ENCODE measurements around the gene CNTN4.

GRCh38 chr3:2465842-2466241 lies 367.2 kb downstream of the CNTN4 start:
- TF ChIP-seq LEF1 (IDR thresholded peaks at IDR 0.05; ENCODE audit: borderline replicate concordance) (no peak), ELF4 (IDR thresholded peaks at IDR 0.05) (no peak), BHLHE40 (IDR thresholded peaks at IDR 0.05; ENCODE audit: borderline replicate concordance) (no peak), HDGF (IDR thresholded peaks at IDR 0.05; ENCODE audit: borderline replicate concordance) (no peak), FOXA1 (IDR thresholded peaks at IDR 0.05) (no peak), L3MBTL2 (conservative IDR thresholded peaks at IDR 0.05) (no peak), ZNF384 (IDR thresholded peaks at IDR 0.05) (no peak), SUZ12 (IDR thresholded peaks at IDR 0.05) (no peak), SP1 (IDR thresholded peaks at IDR 0.05) (no peak), NFRKB (IDR thresholded peaks at IDR 0.05) (no peak), FOXM1 (IDR thresholded peaks at IDR 0.05; ENCODE audit: borderline replicate concordance) (no peak), PKNOX1 (IDR thresholded peaks at IDR 0.05) (no peak)

Measured in HEK293T (cell line).